IMR-90 (cell line): ENCODE results near the gene FBXO5.

ENCODE experiments used
- BHLHE40 ChIP-seq: fragments of 150-350 bp; IDR thresholded peaks from 2 replicates; pipeline ENCODE4 v1.6.1; 2016; ENCODE audit warnings: mild to moderate bottlenecking, low read depth, low read length
- CEBPB ChIP-seq: IDR thresholded peaks from 2 replicates; pipeline ENCODE4 v1.6.1; 2012; ENCODE audit warnings: low read depth, low read length, improper control_type of control experiment
- CHD1 ChIP-seq: IDR thresholded peaks from 2 replicates; pipeline ENCODE4 v1.6.1; 2012; ENCODE audit warnings: low read depth, low read length, improper control_type of control experiment
- FOS ChIP-seq: fragments of 150-350 bp; IDR thresholded peaks from 2 replicates; pipeline ENCODE4 v1.6.1; 2016; ENCODE audit warnings: low read depth, low read length
- MXI1 ChIP-seq: IDR thresholded peaks from 2 replicates; pipeline ENCODE4 v1.6.1; 2012; ENCODE audit warnings: low read depth, mild to moderate bottlenecking, low read length, moderate library complexity, borderline replicate concordance
- POLR2A ChIP-seq: IDR thresholded peaks from 2 replicates; pipeline ENCODE4 v1.6.1; 2012; ENCODE audit warnings: mild to moderate bottlenecking, low read depth, low read length
- RAD21 ChIP-seq: IDR thresholded peaks from 2 replicates; pipeline ENCODE4 v1.6.1; 2012; ENCODE audit warnings: low read length, improper control_type of control experiment
- RFX5 ChIP-seq: IDR thresholded peaks from 2 replicates; pipeline ENCODE4 v1.8.0; 2012; ENCODE audit warnings: low read depth, mild to moderate bottlenecking, low read length, moderate library complexity
- TF ChIP-seq, protein P1 (sequence below): conservative IDR thresholded peaks from 2 replicates; pipeline ENCODE4 v1.5.1; 2012; ENCODE audit warnings: mild to moderate bottlenecking, low read depth, low read length, improper control_type of control experiment
- TF ChIP-seq, protein P2 (sequence below): fragments of 150-350 bp; IDR thresholded peaks from 2 replicates; pipeline ENCODE4 v1.6.1; 2016; ENCODE audit warnings: low read depth, mild to moderate bottlenecking, low read length, moderate library complexity, borderline replicate concordance

DNA sequence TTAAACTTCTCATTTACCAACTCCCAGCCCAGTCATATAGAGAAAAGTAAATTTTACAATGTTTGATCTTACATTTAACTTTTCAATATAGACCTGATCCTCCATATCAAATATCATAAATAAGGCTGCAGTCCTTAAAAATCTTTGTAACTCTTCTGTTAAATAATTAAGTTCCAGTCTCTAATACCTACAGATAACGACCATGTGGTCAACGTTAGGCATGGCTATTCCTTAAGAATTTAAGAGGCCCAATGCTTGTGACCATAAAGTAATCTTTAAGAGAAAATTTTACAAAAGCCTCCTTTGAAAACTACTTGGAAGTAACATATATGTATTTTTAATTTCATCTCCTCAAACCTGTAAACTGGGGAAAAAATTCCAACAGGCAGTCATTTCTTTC is 1.6 kb downstream of the FBXO5 start:
- TF ChIP-seq FOS (no peak), POLR2A (no peak), MXI1 (no peak), CEBPB (no peak), CHD1 (no peak), RAD21 (no peak), RFX5 (no peak), BHLHE40 (no peak)
- TF ChIP-seq, protein P1, sequence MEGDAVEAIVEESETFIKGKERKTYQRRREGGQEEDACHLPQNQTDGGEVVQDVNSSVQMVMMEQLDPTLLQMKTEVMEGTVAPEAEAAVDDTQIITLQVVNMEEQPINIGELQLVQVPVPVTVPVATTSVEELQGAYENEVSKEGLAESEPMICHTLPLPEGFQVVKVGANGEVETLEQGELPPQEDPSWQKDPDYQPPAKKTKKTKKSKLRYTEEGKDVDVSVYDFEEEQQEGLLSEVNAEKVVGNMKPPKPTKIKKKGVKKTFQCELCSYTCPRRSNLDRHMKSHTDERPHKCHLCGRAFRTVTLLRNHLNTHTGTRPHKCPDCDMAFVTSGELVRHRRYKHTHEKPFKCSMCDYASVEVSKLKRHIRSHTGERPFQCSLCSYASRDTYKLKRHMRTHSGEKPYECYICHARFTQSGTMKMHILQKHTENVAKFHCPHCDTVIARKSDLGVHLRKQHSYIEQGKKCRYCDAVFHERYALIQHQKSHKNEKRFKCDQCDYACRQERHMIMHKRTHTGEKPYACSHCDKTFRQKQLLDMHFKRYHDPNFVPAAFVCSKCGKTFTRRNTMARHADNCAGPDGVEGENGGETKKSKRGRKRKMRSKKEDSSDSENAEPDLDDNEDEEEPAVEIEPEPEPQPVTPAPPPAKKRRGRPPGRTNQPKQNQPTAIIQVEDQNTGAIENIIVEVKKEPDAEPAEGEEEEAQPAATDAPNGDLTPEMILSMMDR = no peak
- TF ChIP-seq, protein P2, sequence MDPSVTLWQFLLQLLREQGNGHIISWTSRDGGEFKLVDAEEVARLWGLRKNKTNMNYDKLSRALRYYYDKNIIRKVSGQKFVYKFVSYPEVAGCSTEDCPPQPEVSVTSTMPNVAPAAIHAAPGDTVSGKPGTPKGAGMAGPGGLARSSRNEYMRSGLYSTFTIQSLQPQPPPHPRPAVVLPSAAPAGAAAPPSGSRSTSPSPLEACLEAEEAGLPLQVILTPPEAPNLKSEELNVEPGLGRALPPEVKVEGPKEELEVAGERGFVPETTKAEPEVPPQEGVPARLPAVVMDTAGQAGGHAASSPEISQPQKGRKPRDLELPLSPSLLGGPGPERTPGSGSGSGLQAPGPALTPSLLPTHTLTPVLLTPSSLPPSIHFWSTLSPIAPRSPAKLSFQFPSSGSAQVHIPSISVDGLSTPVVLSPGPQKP = no peak
